NT2/D1 (cell line): ENCODE results near the gene PRSS37.

Experiments
- SUZ12 ChIP-seq: IDR thresholded peaks from 2 replicates; pipeline ENCODE4 v1.6.1; 2011; ENCODE audit not compliant: insufficient read length, insufficient read depth; ENCODE audit errors: extremely low read depth
- YY1 ChIP-seq: IDR thresholded peaks from 2 replicates; pipeline ENCODE4 v1.6.1; 2011; ENCODE audit not compliant: insufficient read length, insufficient read depth

DNA sequence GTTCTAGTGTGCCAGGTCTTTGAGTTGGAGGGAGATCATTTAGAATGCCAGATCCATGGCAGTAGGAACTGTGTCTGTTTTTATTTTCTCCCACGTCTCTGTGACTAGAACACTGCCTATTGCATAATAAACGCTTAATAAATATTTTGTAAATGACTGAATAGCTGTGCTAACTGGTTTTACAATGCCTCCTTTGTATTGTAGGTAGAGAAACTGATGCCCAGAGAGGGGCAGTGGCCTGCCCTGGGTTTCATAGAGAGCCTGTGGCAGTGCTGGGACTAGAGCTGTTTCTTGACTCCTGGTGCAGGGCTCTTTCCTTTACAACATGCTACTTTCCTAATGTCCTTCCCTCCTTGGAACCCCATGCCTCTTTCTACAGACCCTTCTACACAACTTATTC is 48.8 kb downstream of the PRSS37 start:
- TF ChIP-seq YY1 (no peak), SUZ12 (no peak)
